Endothelial cell of umbilical vein (primary cell): ENCODE measurements around the gene CANT1. TPM values are rescaled to one million over a fixed set of nuclear protein-coding genes. Genes with fewer than 3 reads are reported as not detected.

Source experiments
- BruUV-seq: library from RNA; stranded (reverse); fragments of 400-500 nt; replicated peaks from 2 replicates; lab custom pipeline; 2021; lab: Mats Ljungman, UMichigan
- CTCF ChIA-PET: fragments of 300-600, 350-600 bp; sonication (Branson Sonifier 250); formaldehyde crosslinking; loops from one replicate; lab custom pipeline; 2021; ENCODE audit warnings: antibody characterized with exemption, inconsistent platforms; lab: Charles Lee
- POLR2A ChIA-PET: fragments of 300-600, 350-600 bp; sonication (Branson Sonifier 250); formaldehyde crosslinking; loops from one replicate; lab custom pipeline; 2021; ENCODE audit warnings: antibody characterized with exemption, inconsistent platforms; lab: Charles Lee
- DNase-seq: peaks from one replicate; pipeline ENCODE4 v3.0.0-alpha.2; 2011; ENCODE audit warnings: low read depth, low spot score
- FAIRE-seq: peaks from 2 replicates; lab custom pipeline; 2011; peaks lifted over from hg19 to GRCh38; lab: Jason Lieb, UNC
- H2AFZ ChIP-seq: 2 replicates; pipeline ENCODE4 v1.6.0; 2012; ENCODE audit warnings: low read depth, low read length, control low read depth, inconsistent platforms
- H3K27ac ChIP-seq: 2 replicates; pipeline ENCODE4 v1.5.1; 2011; ENCODE audit warnings: low read depth, mild to moderate bottlenecking, control low read depth, low read length, moderate library complexity; ENCODE audit not compliant: insufficient read depth
- H3K27me3 ChIP-seq, 2 experiments: 2 replicates each; pipeline versions ENCODE4 v1.6.0 to v1.6.1; 2011; ENCODE audit warnings: low read length in 2 of 2, mixed read lengths in 1 of 2; ENCODE audit not compliant: control insufficient read depth in 2 of 2, insufficient read depth in 2 of 2
- H3K36me3 ChIP-seq, 2 experiments: 2 replicates in 1 of 2; 3 replicates in 1 of 2; pipeline ENCODE4 v1.5.1; 2011; ENCODE audit warnings: low read length in 2 of 2, mild to moderate bottlenecking in 1 of 2, moderate library complexity in 1 of 2; ENCODE audit not compliant: control insufficient read depth in 2 of 2, insufficient read depth in 2 of 2; ENCODE audit errors: extremely low read depth in 1 of 2
- H3K4me1 ChIP-seq: 3 replicates; pipeline ENCODE4 v1.5.1; 2011; ENCODE audit warnings: mild to moderate bottlenecking, low read length; ENCODE audit not compliant: control insufficient read depth, insufficient read depth; ENCODE audit errors: extremely low read depth
- H3K4me2 ChIP-seq: 2 replicates; pipeline ENCODE4 v1.6.1; 2011; ENCODE audit warnings: low read length, control low read depth, mixed read lengths; ENCODE audit not compliant: insufficient read depth
- H3K4me3 ChIP-seq, 3 experiments: fragments of 200-600 bp in 1 of 3; sonication (generic), shearing (Covaris generic) in 1 of 3; replicated peaks in 1 of 3; 2 replicates each; pipeline ENCODE4 v1.5.1; 2011 to 2016; ENCODE audit warnings: control low read depth in 3 of 3, low read length in 3 of 3, mild to moderate bottlenecking in 2 of 3, inconsistent platforms in 1 of 3, low read depth in 1 of 3, moderate library complexity in 1 of 3; ENCODE audit not compliant: insufficient read depth in 1 of 3
- H3K79me2 ChIP-seq: 2 replicates; pipeline ENCODE4 v1.6.0; 2012; ENCODE audit warnings: low read length, inconsistent platforms; ENCODE audit not compliant: control insufficient read depth, insufficient read depth
- H3K9ac ChIP-seq: replicated peaks from 2 replicates; pipeline ENCODE3; 2011; ENCODE audit warnings: low read length, control low read depth; ENCODE audit not compliant: insufficient read depth; ENCODE audit errors: extremely low read depth
- H3K9me1 ChIP-seq: replicated peaks from 3 replicates; pipeline ENCODE4 v1.6.0; 2011; ENCODE audit warnings: mild to moderate bottlenecking, low read length; ENCODE audit not compliant: control insufficient read depth, insufficient read depth; ENCODE audit errors: extremely low read depth
- H3K9me3 ChIP-seq: replicated peaks from 2 replicates; pipeline ENCODE4 v1.5.1; 2012; ENCODE audit warnings: low read length, inconsistent platforms; ENCODE audit not compliant: control insufficient read depth, insufficient read depth
- H4K20me1 ChIP-seq: replicated peaks from 2 replicates; pipeline ENCODE3; 2011; ENCODE audit warnings: mild to moderate bottlenecking, low read length; ENCODE audit not compliant: control insufficient read depth, insufficient read depth; ENCODE audit errors: extremely low read depth
- EZH2 ChIP-seq: IDR thresholded peaks from 2 replicates; pipeline ENCODE4 v1.6.1; 2012; ENCODE audit warnings: borderline replicate concordance, low read depth, mild to moderate bottlenecking, moderate library complexity, low read length, inconsistent platforms; ENCODE audit not compliant: severe bottlenecking
- FOS ChIP-seq: IDR thresholded peaks from 2 replicates; pipeline ENCODE4 v1.6.1; 2011; ENCODE audit warnings: mild to moderate bottlenecking, low read length, moderate library complexity, borderline replicate concordance; ENCODE audit not compliant: insufficient read depth
- GATA2 ChIP-seq: IDR thresholded peaks from 2 replicates; pipeline ENCODE4 v1.7.0; 2011; ENCODE audit warnings: low read depth, mild to moderate bottlenecking, moderate library complexity, mixed read lengths, low read length; ENCODE audit not compliant: insufficient read length, insufficient read depth
- JUN ChIP-seq: IDR thresholded peaks from 2 replicates; pipeline ENCODE4 v1.6.1; 2011; ENCODE audit warnings: borderline replicate concordance, low read depth; ENCODE audit not compliant: insufficient read length, insufficient read depth
- MYC ChIP-seq: IDR thresholded peaks from one replicate; pipeline ENCODE4 v1.6.1; 2011; ENCODE audit warnings: mild to moderate bottlenecking, low read depth, low read length
- POLR2A ChIP-seq: IDR thresholded peaks from 2 replicates; pipeline ENCODE4 v1.6.1; 2012; ENCODE audit warnings: low read depth, mild to moderate bottlenecking, control low read depth, low read length
- POLR2AphosphoS5 ChIP-seq: IDR thresholded peaks from 2 replicates; pipeline ENCODE4 v1.6.1; 2012; ENCODE audit warnings: low read depth, mild to moderate bottlenecking, control low read depth, low read length, moderate library complexity; ENCODE audit not compliant: insufficient read depth
- dilution Hi-C: fragments of 300-500 bp; cut with MboI; formaldehyde crosslinking; loops from one replicate; pipeline ENCODE4 v1.15.0; 2019; ENCODE audit warnings: low sequenced_read_pairs; ENCODE audit not compliant: extremely low pct_ligation_motif_present
- intact Hi-C: fragments of 100-400 bp; cut with micrococcal nuclease; formaldehyde crosslinking; loops from one replicate; pipeline ENCODE4 v1.10.0; 2022
- polyA plus RNA-seq, 4 experiments: library from polyadenylated mRNA; depleted of rRNA in 3 of 4; stranded (reverse) in 3 of 4; unstranded in 1 of 4; fragments of >200 nt; gene quantifications; 2 replicates each; pipeline versions ENCODE4 v1.2.1 to v1.2.3, GENCODE V29; 2011 to 2012; ENCODE audit warnings: missing spikeins in 1 of 4
- total RNA-seq: library from RNA; stranded (reverse); gene quantifications from 2 replicates; pipeline ENCODE4 v1.2.3, GENCODE V29; 2021
- TF ChIP-seq, protein P1 (sequence below): IDR thresholded peaks from 2 replicates; pipeline ENCODE4 v1.6.1; 2011; ENCODE audit not compliant: insufficient read depth, insufficient read length
- TF ChIP-seq, protein P2 (sequence below), 2 donors: IDR thresholded peaks; 1 replicate in 1 of 2; 2 replicates in 1 of 2; pipeline ENCODE4 v1.5.1; 2011; ENCODE audit warnings: low read length in 2 of 2, mild to moderate bottlenecking in 2 of 2, moderate library complexity in 2 of 2, control low read depth in 1 of 2, inconsistent platforms in 1 of 2, low read depth in 1 of 2; ENCODE audit not compliant: insufficient read depth in 1 of 2; ENCODE audit errors: extremely low read depth in 1 of 2

Gene CANT1
- total and polyA plus RNA-seq, 2 donors (not counting 3 experiments of a cell fraction or from before 2014, with no cell fraction given) = 85.0 to 93.6 TPM

DNA sequence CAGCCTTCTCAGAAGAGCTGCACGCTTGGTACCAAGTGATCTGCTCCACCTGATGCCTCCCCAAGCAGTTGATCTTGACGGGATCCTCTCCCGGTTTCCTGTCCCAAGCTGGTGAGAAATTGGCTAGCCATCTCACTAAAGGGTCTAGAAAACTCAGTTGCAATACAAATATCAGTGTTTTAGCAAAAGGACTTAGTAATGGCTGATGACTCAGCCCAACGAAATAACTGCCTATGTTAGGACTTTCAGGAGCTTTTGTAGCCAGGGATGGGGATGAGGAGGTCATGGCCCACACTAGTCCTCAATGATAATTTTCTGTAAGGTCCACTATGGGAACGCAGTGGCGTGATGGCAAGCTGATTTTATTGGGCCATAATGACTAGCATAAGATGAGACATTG is 41.7 kb upstream of the CANT1 start:
- H3K9ac ChIP-seq = no peak overlapping the region
- no peaks in the 10 kb centered on the region for H4K20me1 ChIP-seq
- DNase-seq (no peak), FAIRE-seq (no peak)
- no peaks in the 10 kb centered on the region for H3K9me3 ChIP-seq
- no peak for TF ChIP-seq MYC
- no peak for TF ChIP-seq EZH2
- TF ChIP-seq POLR2A = no peak
- TF ChIP-seq FOS = peak; percentile 22
- TF ChIP-seq, protein P1, sequence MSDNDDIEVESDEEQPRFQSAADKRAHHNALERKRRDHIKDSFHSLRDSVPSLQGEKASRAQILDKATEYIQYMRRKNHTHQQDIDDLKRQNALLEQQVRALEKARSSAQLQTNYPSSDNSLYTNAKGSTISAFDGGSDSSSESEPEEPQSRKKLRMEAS = no peak
- TF ChIP-seq POLR2AphosphoS5 = no peak
- no peak overlapping the region for H3K4me3 ChIP-seq
- H3K4me1 ChIP-seq = peaks cover 5% of the 10 kb centered on the region
- POLR2A ChIA-PET = no interaction called here
- H3K36me3 ChIP-seq = no peaks in the 10 kb centered on the region
- dilution Hi-C loops = no loop called here
- no peaks in the 10 kb centered on the region for H3K79me2 ChIP-seq
- no peak overlapping the region for H3K4me2 ChIP-seq
- no peaks in the 10 kb centered on the region for H3K9me1 ChIP-seq
- intact Hi-C loops = no loop called here
- CTCF ChIA-PET = interaction anchor here (1.2 to 1.7 kb wide), 3 partner anchors 22 to 342 kb away, joined by 3 to 5 read pairs (median 5); no protein-coding TSS in a partner anchor
- H3K27me3 ChIP-seq = peaks cover 0 to 4% of the 10 kb centered on the region in 2 experiments
- BruUV-seq = no TSS peak
- no peak overlapping the region for H3K27ac ChIP-seq
- H2AFZ ChIP-seq = no peak overlapping the region

DNA sequence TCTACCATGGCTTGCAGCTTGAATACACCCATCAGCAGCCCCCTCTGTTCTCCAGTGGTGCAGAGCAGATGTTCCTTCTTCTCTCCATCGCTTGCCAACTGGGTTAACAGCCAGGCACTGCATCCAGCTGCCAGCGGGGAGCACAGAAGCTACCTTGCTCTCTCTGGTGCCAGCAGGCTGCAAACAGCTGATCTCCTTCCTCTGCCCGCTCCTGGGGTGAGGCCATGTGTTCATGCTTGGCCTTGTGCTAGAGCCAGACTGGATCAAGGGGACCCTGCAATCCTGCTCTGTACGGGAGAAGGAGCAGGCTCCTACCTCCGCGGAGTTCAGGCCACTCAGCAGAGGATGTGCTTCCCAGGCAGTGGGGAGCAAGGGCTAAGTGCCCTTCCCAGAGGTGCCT is 41.0 kb upstream of the CANT1 start:
- POLR2A ChIA-PET = no interaction called here

More for the DNA sequence above, 41.0 kb upstream of the CANT1 start:
- Histone ChIP-seq H3K27me3 (peaks cover 0 to 4% of the 10 kb centered on the region in 2 experiments), H2AFZ (no peak overlapping the region), H3K9me3 (no peaks in the 10 kb centered on the region), H3K4me1 (peaks cover 5% of the 10 kb centered on the region), H3K4me3 (no peak overlapping the region), H3K9me1 (no peaks in the 10 kb centered on the region), H3K9ac (no peak overlapping the region), H3K4me2 (no peak overlapping the region), H3K27ac (no peak overlapping the region), H3K79me2 (no peaks in the 10 kb centered on the region), H3K36me3 (no peaks in the 10 kb centered on the region), H4K20me1 (no peaks in the 10 kb centered on the region)
- no TSS peak for BruUV-seq
- intact Hi-C loops (no loop called here), dilution Hi-C loops (no loop called here)
- CTCF ChIA-PET = interaction anchor here (1.2 to 1.7 kb wide), 4 partner anchors 9 to 343 kb away, joined by 3 to 6 read pairs (median 5); no protein-coding TSS in a partner anchor
- no peak for FAIRE-seq
- TF ChIP-seq JUN (no peak), EZH2 (no peak), FOS (no peak), POLR2A (no peak), GATA2 (no peak), MYC (no peak), POLR2AphosphoS5 (no peak)
- TF ChIP-seq, protein P1 = no peak
- TF ChIP-seq, protein P2, sequence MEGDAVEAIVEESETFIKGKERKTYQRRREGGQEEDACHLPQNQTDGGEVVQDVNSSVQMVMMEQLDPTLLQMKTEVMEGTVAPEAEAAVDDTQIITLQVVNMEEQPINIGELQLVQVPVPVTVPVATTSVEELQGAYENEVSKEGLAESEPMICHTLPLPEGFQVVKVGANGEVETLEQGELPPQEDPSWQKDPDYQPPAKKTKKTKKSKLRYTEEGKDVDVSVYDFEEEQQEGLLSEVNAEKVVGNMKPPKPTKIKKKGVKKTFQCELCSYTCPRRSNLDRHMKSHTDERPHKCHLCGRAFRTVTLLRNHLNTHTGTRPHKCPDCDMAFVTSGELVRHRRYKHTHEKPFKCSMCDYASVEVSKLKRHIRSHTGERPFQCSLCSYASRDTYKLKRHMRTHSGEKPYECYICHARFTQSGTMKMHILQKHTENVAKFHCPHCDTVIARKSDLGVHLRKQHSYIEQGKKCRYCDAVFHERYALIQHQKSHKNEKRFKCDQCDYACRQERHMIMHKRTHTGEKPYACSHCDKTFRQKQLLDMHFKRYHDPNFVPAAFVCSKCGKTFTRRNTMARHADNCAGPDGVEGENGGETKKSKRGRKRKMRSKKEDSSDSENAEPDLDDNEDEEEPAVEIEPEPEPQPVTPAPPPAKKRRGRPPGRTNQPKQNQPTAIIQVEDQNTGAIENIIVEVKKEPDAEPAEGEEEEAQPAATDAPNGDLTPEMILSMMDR (IDR thresholded peaks at IDR 0.05; ENCODE audit: extremely low read depth in 1 of 2, insufficient read depth in 1 of 2, low read depth in 1 of 2, low read length in 2 of 2) = no peak
- no peak for DNase-seq
